KOPT-K1 (cell line): ENCODE results near the gene RARS2.
"Not testable (repeated sequence)": the region's sequence is repeated elsewhere in the genome, so short reads cannot be mapped to it uniquely, and the experiment has no call there.

ENCODE experiments used
- H3K27ac ChIP-seq: fragments of 200-600 bp; sonication (generic); 2 replicates; pipeline ENCODE4 v1.5.1; 2016; ENCODE audit warnings: antibody characterized with exemption, mild to moderate bottlenecking, low read depth, low read length; ENCODE audit not compliant: poor library complexity, severe bottlenecking
- H3K36me3 ChIP-seq: fragments of 200-600 bp; sonication (generic); 2 replicates; pipeline ENCODE4 v1.5.1; 2017; ENCODE audit warnings: antibody characterized with exemption, mild to moderate bottlenecking, low read length, moderate library complexity; ENCODE audit not compliant: insufficient read depth
- H3K9me3 ChIP-seq: fragments of 200-600 bp; sonication (generic); 2 replicates; pipeline ENCODE4 v1.5.1; 2017; ENCODE audit warnings: antibody characterized with exemption, low read length, mild to moderate bottlenecking; ENCODE audit not compliant: insufficient read depth, poor library complexity, severe bottlenecking

Gene RARS2, protein sequence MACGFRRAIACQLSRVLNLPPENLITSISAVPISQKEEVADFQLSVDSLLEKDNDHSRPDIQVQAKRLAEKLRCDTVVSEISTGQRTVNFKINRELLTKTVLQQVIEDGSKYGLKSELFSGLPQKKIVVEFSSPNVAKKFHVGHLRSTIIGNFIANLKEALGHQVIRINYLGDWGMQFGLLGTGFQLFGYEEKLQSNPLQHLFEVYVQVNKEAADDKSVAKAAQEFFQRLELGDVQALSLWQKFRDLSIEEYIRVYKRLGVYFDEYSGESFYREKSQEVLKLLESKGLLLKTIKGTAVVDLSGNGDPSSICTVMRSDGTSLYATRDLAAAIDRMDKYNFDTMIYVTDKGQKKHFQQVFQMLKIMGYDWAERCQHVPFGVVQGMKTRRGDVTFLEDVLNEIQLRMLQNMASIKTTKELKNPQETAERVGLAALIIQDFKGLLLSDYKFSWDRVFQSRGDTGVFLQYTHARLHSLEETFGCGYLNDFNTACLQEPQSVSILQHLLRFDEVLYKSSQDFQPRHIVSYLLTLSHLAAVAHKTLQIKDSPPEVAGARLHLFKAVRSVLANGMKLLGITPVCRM

DNA sequence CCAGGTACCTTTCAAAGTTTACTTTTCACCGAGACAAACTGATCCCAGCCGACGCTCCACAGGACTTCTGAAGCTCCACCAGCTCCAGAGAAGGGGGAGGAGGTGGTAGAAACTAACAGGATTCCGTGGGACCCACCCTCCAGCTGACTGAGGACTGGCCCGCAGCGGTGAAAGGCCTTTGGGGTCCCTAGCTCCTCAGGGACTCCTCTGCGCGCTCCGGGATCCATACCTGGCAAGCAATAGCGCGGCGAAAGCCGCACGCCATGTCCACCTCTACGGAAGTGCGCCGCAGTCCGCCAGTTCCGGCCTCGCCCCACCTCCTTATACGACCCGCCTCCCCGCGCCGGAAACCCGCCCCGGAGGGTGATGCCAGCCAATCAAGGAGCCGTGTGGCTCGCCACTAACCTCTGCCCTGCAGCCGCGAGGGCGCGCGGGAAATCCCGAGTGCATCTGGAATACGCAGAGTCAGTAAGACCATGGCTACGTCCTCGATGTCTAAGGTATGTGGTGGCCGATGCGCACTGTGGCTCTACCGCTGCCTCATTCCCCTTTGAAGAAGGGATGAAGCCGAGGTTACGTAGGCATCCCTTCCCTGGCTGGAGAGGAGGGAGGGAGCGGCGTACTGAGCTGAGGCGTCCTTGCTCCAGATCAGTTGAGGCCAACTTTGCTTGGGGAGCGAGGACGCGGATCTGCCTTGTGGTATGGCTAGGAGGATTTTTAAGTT is at the start of gene RARS2, which contains the start of gene ORC3:
Gene RARS2 (minus strand): TSS at position 295 of the 724 bp plus-strand sequence. CDS start 30 bp downstream, at position 265.
Gene ORC3 (plus strand): TSS at position 443 of the 724 bp plus-strand sequence. CDS start 34 bp downstream, at position 477.
- Histone ChIP-seq H3K9me3 (no peaks in the 10 kb centered on the region), H3K27ac (peak within 1 kb of the TSS; percentile 80), H3K36me3 (peaks cover 24% of the 10 kb centered on the region)

DNA sequence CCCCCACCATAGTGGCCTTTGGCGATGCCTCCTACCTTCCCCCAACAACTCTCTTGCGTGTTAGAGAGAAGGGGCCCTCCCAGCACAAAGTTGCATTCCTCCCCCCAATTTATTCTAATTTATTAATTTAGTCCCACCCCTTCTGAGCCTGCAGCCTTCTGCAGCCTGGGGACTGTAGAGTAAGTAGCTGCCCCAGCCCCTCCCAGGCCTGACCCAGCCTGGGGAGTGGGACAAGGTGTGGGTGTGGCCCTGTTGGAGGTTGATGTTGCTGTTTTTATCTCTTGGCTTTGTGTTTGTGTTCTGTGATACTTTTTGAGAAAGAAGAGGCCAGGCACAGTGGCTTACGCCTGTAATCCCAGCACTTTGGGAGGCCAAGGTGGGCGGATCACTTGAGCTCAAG is 49.6 kb upstream of the RARS2 start:
- no peak overlapping the region for H3K27ac ChIP-seq
- peaks cover 43% of the 10 kb centered on the region for H3K36me3 ChIP-seq
- H3K9me3 ChIP-seq, result no peaks in the 10 kb centered on the region

- Histone ChIP-seq H3K9me3 (no peaks in the 10 kb centered on the region), H3K27ac (no peak overlapping the region), H3K36me3 (peaks cover 62% of the 10 kb centered on the region)
Measured at GRCh38 chr6:87637106-87637505, 47.3 kb upstream of the RARS2 start.

GRCh38 chr6:87636315-87636714 is 46.5 kb upstream of the RARS2 start:
- H3K9me3 ChIP-seq, result no peaks in the 10 kb centered on the region
- peaks cover 65% of the 10 kb centered on the region for H3K36me3 ChIP-seq
- no peak overlapping the region for H3K27ac ChIP-seq

GRCh38 chr6:87633851-87634250 is 44.1 kb upstream of the RARS2 start:
- no peak overlapping the region for H3K27ac ChIP-seq
- H3K36me3 ChIP-seq, result peaks cover 73% of the 10 kb centered on the region
- H3K9me3 ChIP-seq, result no peaks in the 10 kb centered on the region

GRCh38 chr6:87630746-87631145 is 41.0 kb upstream of the RARS2 start:
- H3K27ac ChIP-seq, result no peak overlapping the region

DNA sequence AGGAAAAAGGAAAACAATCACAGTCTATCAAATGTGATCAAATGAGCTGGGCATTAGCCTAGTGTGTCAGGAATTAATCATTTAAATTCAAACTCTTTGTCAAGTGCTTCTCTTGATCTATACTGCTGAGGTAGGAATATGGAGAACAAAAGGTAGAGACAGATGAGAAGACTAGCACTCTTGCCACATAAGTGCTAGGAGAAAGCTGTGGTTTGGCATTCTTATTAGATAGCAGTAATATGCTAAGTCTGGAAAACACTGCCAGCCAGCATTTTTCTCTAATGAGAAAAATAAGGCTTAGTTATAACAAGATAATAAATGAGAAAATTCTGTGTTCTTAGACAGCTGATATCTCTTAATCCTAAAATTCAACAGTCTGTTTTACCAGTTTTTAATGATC is 39.1 kb upstream of the RARS2 start:
- H3K27ac ChIP-seq, result no peak overlapping the region
- H3K36me3 ChIP-seq, result peaks cover 54% of the 10 kb centered on the region
- no peaks in the 10 kb centered on the region for H3K9me3 ChIP-seq

More at GRCh38 chr6:87630746-87631145, 41.0 kb upstream of the RARS2 start:
- Histone ChIP-seq H3K9me3 (no peaks in the 10 kb centered on the region), H3K36me3 (peaks cover 64% of the 10 kb centered on the region)

DNA sequence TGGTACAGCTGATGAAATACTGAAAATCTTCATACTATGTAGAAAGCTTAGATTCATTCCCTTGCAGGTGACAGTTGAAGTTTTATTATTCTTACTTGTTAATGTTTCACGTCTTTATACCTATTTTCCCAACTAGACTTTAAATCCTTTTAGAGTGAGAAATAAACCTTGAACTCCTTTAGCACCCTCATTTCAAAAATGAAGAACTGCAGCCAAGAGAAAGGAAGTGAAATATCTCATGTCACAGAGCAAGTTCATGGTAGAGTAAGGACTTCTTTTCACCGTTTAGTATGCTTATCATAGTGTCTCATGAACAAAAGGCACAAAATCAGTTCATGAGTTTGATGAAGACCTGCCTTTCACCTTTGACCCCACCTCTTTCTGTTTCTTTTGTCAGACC is 38.6 kb upstream of the RARS2 start:
- no peak overlapping the region for H3K27ac ChIP-seq
- H3K9me3 ChIP-seq, result no peaks in the 10 kb centered on the region
- peaks cover 54% of the 10 kb centered on the region for H3K36me3 ChIP-seq

DNA sequence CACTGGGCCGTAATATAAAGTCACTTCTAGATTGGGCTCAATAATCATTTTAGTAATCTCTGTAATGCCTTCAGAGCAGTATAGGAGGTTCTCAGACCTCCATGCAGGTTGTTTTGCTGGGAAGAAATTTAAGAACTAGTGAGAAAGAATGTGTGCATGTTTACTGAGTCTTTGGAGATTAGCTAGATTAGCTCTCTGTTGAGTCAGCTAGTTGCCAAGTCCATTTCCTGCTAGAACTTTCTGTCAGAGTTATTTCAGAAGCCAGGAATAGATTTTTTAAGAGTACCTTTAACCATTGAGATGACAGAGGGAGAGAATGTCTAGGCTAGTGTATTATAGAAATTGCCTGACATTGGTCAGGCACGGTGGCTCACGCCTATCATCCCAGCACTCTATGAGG is 33.5 kb upstream of the RARS2 start:
- no peaks in the 10 kb centered on the region for H3K9me3 ChIP-seq
- peaks cover 46% of the 10 kb centered on the region for H3K36me3 ChIP-seq
- no peak overlapping the region for H3K27ac ChIP-seq

DNA sequence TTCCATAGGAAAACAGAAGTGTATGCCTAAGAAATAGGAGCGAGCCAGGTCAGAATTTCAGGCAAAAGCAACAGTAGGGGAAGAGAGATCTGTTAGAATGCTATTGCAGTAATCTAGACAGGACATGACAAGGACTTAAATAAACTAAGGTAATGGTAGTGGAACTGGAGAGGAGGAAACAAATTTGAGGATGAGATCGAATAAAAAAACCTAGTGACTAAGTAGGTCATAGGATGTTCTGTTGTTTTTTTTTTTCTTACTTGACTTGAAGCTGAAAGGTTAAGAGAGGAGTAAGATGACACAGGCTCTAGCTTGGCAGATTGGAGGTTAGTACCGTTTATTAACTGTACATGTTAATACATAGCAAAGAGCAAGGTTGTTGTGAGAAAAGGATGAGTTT is 28.7 kb upstream of the RARS2 start:
- H3K36me3 ChIP-seq, result peaks cover 64% of the 10 kb centered on the region
- H3K27ac ChIP-seq, result no peak overlapping the region
- no peaks in the 10 kb centered on the region for H3K9me3 ChIP-seq

- Histone ChIP-seq H3K9me3 (peaks cover 7% of the 10 kb centered on the region), H3K36me3 (peaks cover 70% of the 10 kb centered on the region), H3K27ac (no peak overlapping the region)
Measured at GRCh38 chr6:87617405-87617804, 27.6 kb upstream of the RARS2 start.

- H3K36me3 ChIP-seq, result peaks cover 80% of the 10 kb centered on the region
- not testable (repeated sequence) for H3K9me3 ChIP-seq, H3K27ac ChIP-seq
Measured at GRCh38 chr6:87613018-87613417, 23.2 kb upstream of the RARS2 start.

DNA sequence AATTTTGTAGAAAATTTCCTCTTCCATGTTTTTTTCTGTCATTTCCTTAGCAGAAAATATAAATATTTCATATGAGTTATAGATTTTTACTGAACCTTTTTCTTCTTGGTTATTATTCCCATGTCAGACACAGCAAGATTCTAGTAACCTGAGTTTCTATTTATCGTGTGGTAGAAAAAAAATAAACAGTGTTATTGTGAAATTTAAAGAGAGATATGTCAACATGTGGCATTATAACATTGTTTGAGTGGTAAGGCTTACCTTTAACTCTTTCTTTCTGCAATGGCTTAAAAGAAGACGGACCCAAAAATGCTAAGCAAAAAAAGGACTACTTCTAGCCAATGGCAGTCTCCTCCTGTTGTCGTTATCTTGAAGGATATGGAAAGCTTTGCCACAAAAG is 19.0 kb upstream of the RARS2 start:
- Histone ChIP-seq H3K27ac (no peak overlapping the region), H3K36me3 (peaks cover 76% of the 10 kb centered on the region), H3K9me3 (peaks cover 7% of the 10 kb centered on the region)

DNA sequence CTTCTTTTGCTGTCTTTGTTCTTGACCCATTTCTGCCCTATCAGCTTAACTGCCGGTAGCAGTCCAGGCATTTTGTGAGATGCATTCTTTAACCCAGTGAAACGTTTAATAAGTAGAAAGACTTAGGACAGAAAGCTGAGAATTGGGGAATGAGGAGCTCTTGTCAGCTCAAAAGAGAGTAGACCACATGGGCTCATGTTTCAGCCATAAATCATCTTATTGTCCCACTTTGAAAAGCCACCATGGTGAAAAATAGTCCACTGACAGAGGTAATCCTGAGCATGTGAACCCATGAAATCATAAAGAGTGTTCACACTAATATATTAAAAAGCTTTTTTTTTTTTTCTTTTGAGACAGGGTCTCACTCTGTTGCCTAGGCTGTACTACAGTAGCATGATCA is 16.4 kb upstream of the RARS2 start:
- no peaks in the 10 kb centered on the region for H3K9me3 ChIP-seq
- no peak overlapping the region for H3K27ac ChIP-seq
- H3K36me3 ChIP-seq, result peaks cover 62% of the 10 kb centered on the region

DNA sequence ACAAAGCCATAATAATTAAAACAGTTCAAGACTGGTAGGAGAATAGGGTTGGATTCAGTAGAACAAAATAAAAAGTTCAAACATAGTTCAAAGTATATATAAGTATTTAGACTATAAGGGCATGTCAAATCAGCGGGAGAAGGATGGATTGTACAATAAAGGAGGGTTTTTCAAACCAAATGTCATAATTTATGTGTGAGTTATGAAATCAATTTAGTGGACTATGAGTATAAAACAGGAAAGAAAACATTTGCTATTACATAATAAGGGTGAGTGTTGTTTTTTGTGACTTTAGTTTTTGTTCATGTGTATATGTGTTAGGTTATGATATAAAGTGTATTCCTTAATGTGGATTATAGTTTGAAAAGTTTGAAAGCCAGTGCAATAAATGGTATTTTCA is 10.8 kb upstream of the RARS2 start:
- Histone ChIP-seq H3K36me3 (peaks cover 41% of the 10 kb centered on the region), H3K9me3 (no peaks in the 10 kb centered on the region)

More for the DNA sequence above, 10.8 kb upstream of the RARS2 start:
- H3K27ac ChIP-seq, result no peak overlapping the region
